ENCODE data around the gene ARHGEF17.

Gene ARHGEF17

DNA sequence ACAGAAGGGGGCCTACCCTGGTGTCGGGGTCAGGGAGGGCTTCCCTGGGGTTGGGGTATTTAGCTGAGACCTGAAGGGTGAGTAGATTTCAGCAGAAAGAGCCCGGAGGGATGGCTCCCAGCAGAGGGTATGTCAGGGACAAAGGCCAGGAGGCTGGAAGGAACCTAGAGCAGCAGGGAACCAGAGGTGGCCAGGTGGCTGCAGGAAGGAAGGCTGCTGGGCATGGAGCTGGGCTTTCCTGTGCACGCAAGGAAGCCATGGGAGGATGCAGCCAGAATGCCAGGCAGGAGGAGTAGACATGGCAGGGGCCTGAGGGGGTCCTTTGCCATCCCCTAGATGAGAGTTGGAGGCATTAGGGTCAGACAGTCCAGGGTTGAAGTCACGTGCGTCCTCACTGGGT is 40.8 kb downstream of the ARHGEF17 start:
- Histone ChIP-seq H3K79me2 (ENCODE audit: low read length) (no peaks in the 10 kb centered on the region), H3K9me3 (replicated peaks; ENCODE audit: insufficient read depth, low read length) (no peaks in the 10 kb centered on the region), H3F3A (ENCODE audit: insufficient read depth, low read length) (no peaks in the 10 kb centered on the region), H3K27ac (ENCODE audit: low read length) (no peak overlapping the region), H3K9me2 (replicated peaks; ENCODE audit: insufficient read depth, low read length) (no peaks in the 10 kb centered on the region), H4K20me1 (ENCODE audit: insufficient read depth, low read length) (no peaks in the 10 kb centered on the region), H2AFZ (ENCODE audit: low read length) (no peak overlapping the region), H3K4me2 (ENCODE audit: low read depth, low read length) (no peak overlapping the region), H3K4me1 (ENCODE audit: low read length) (peaks cover 3% of the 10 kb centered on the region; the same call in 1 of the 2 replicates), H3K27me3 (replicated peaks; ENCODE audit: insufficient read depth, low read length) (no peaks in the 10 kb centered on the region), H3K36me3 (replicated peaks; ENCODE audit: insufficient read depth, low read length) (no peaks in the 10 kb centered on the region), H3K4me3 (ENCODE audit: low read length) (no peak overlapping the region), H3K9ac (ENCODE audit: low read length) (no peak overlapping the region)
- no peak for DNase-seq
- TF ChIP-seq EZH2phosphoT487 (IDR thresholded peaks at IDR 0.05; ENCODE audit: low read length): no peak
- no peak for TF ChIP-seq CTCF (IDR thresholded peaks at IDR 0.05; ENCODE audit: low read length)
- no peak for TF ChIP-seq EZH2 (optimal IDR thresholded peaks at IDR 0.05; ENCODE audit: low read depth, low read length)

- Histone ChIP-seq H3K4me3 (ENCODE audit: low read length) (no peak overlapping the region), H3F3A (ENCODE audit: insufficient read depth, low read length) (no peaks in the 10 kb centered on the region), H3K79me2 (ENCODE audit: low read length) (no peaks in the 10 kb centered on the region), H3K36me3 (replicated peaks; ENCODE audit: insufficient read depth, low read length) (no peaks in the 10 kb centered on the region), H3K4me2 (ENCODE audit: low read depth, low read length) (no peak overlapping the region), H3K27me3 (replicated peaks; ENCODE audit: insufficient read depth, low read length) (no peaks in the 10 kb centered on the region), H3K9me3 (replicated peaks; ENCODE audit: insufficient read depth, low read length) (no peaks in the 10 kb centered on the region), H3K9ac (ENCODE audit: low read length) (no peak overlapping the region), H2AFZ (ENCODE audit: low read length) (no peak overlapping the region), H4K20me1 (ENCODE audit: insufficient read depth, low read length) (no peaks in the 10 kb centered on the region), H3K4me1 (ENCODE audit: low read length) (peaks cover 3% of the 10 kb centered on the region; the same call in 1 of the 2 replicates), H3K9me2 (replicated peaks; ENCODE audit: insufficient read depth, low read length) (no peaks in the 10 kb centered on the region), H3K27ac (ENCODE audit: low read length) (no peak overlapping the region)
- DNase-seq: no peak
- TF ChIP-seq CTCF (IDR thresholded peaks at IDR 0.05; ENCODE audit: low read length): no peak
- no peak for TF ChIP-seq EZH2phosphoT487 (IDR thresholded peaks at IDR 0.05; ENCODE audit: low read length)
- TF ChIP-seq EZH2 (optimal IDR thresholded peaks at IDR 0.05; ENCODE audit: low read depth, low read length): no peak
Observed at GRCh38 chr11:73349633-73350032, 41.6 kb downstream of the ARHGEF17 start.

DNA sequence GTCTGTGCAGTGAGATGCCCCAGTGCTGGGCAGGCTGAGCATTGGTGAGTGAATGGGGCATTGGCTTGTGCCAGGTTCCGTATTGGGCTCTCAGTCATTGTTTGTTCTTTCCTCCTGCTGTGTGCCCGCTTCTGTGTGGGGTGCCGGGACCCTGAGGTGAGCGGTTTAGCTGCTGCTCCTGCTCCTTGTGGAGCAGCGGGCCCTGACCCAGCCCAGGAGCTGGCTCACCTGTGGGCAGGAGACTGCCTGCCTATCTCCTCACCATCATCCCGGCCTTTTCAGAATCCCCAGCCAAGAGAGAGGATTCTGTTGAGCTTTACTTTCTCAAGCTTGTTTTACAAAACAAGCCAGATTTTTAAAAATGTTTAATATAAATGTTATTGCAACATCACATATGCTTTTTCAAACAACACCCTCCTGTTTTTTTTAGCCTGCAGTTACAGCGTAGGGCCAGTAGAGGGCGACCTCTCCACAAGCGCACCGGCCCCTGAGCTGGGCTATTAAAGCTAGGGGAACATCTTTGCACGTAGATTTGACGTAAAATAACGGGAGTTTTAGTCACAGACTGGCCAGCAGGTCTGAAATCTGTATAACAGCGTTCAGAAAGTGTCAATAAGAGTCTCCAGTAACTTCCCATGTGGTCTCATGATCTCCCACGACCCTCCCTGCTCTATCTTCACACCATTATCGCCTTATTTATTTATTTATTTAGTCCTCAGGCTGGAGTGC is 43.0 kb downstream of the ARHGEF17 start:
- no peak overlapping the region for H2AFZ ChIP-seq (ENCODE audit: low read length)
- no peak overlapping the region for H3K27ac ChIP-seq (ENCODE audit: low read length)
- peaks cover 3% of the 10 kb centered on the region; the same call in 1 of the 2 replicates for H3K4me1 ChIP-seq (ENCODE audit: low read length)
- no peak overlapping the region for H3K9ac ChIP-seq (ENCODE audit: low read length)
- no peaks in the 10 kb centered on the region for H3F3A ChIP-seq (ENCODE audit: insufficient read depth, low read length)
- H3K36me3 ChIP-seq (replicated peaks; ENCODE audit: insufficient read depth, low read length): no peaks in the 10 kb centered on the region
- no peak overlapping the region for H3K4me2 ChIP-seq (ENCODE audit: low read depth, low read length)
- no peaks in the 10 kb centered on the region for H3K27me3 ChIP-seq (replicated peaks; ENCODE audit: insufficient read depth, low read length)
- no peaks in the 10 kb centered on the region for H3K9me3 ChIP-seq (replicated peaks; ENCODE audit: insufficient read depth, low read length)
- DNase-seq: peak; percentile 74
- TF ChIP-seq EZH2 (optimal IDR thresholded peaks at IDR 0.05; ENCODE audit: low read depth, low read length) (no peak), CTCF (IDR thresholded peaks at IDR 0.05; ENCODE audit: low read length) (peak; percentile 96), EZH2phosphoT487 (IDR thresholded peaks at IDR 0.05; ENCODE audit: low read length) (no peak)
- no peak overlapping the region for H3K4me3 ChIP-seq (ENCODE audit: low read length)
- no peaks in the 10 kb centered on the region for H4K20me1 ChIP-seq (ENCODE audit: insufficient read depth, low read length)
- H3K9me2 ChIP-seq (replicated peaks; ENCODE audit: insufficient read depth, low read length): no peaks in the 10 kb centered on the region
- no peaks in the 10 kb centered on the region for H3K79me2 ChIP-seq (ENCODE audit: low read length)

Measured in MM.1S (cell line).